ENCODE measurements around the gene AMBP.

DNA sequence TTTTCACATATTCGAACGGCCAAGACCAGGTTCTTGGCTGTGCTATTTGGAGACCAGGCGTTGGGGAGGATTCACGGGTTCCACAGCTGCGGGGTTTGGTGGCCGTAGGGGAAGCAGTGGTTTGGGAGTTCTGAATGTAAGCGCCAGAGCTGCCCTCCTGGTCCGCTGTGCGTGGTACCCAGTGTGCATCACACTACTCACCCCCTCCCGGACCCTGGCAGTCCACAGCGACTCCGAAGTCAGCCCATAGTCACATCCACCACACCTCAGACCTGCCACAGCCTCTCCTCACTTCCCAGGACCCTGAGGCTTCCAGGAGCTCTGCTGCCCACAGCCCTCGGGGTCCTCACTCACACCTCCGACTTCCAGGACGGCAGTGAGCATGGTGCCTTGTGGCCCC is 26.8 kb downstream of the AMBP start:
- TF ChIP-seq EZH2 (optimal IDR thresholded peaks at IDR 0.05; ENCODE audit: low read depth, low read length), result no peak
- TF ChIP-seq, protein P1, sequence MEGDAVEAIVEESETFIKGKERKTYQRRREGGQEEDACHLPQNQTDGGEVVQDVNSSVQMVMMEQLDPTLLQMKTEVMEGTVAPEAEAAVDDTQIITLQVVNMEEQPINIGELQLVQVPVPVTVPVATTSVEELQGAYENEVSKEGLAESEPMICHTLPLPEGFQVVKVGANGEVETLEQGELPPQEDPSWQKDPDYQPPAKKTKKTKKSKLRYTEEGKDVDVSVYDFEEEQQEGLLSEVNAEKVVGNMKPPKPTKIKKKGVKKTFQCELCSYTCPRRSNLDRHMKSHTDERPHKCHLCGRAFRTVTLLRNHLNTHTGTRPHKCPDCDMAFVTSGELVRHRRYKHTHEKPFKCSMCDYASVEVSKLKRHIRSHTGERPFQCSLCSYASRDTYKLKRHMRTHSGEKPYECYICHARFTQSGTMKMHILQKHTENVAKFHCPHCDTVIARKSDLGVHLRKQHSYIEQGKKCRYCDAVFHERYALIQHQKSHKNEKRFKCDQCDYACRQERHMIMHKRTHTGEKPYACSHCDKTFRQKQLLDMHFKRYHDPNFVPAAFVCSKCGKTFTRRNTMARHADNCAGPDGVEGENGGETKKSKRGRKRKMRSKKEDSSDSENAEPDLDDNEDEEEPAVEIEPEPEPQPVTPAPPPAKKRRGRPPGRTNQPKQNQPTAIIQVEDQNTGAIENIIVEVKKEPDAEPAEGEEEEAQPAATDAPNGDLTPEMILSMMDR (IDR thresholded peaks at IDR 0.05; ENCODE audit: low read length), result no peak
- no peak for TF ChIP-seq EZH2phosphoT487 (IDR thresholded peaks at IDR 0.05; ENCODE audit: low read length)

Measured in MM.1S (cell line).